ENCODE data around the gene SPAM1. TPM values are rescaled to one million over a fixed set of nuclear protein-coding genes. Genes with fewer than 3 reads are reported as not detected.

The SPAM1 gene
- total RNA-seq, 6 experiments from 2014 or later = not detected

- no peaks in the 10 kb centered on the region for H3K4me1 Mint-ChIP-seq (ENCODE audit: low read depth)
- no peaks in the 10 kb centered on the region for H3K36me3 Mint-ChIP-seq (ENCODE audit: low read depth)
- peaks cover 16% of the 10 kb centered on the region for H3K9me3 Mint-ChIP-seq
- H3K27ac Mint-ChIP-seq = no peak overlapping the region
- DNase-seq = no peak
- H3K27me3 Mint-ChIP-seq (ENCODE audit: insufficient read depth) = no peaks in the 10 kb centered on the region; the same call in 1 of the 2 replicates
- TF ChIP-seq, protein P1, sequence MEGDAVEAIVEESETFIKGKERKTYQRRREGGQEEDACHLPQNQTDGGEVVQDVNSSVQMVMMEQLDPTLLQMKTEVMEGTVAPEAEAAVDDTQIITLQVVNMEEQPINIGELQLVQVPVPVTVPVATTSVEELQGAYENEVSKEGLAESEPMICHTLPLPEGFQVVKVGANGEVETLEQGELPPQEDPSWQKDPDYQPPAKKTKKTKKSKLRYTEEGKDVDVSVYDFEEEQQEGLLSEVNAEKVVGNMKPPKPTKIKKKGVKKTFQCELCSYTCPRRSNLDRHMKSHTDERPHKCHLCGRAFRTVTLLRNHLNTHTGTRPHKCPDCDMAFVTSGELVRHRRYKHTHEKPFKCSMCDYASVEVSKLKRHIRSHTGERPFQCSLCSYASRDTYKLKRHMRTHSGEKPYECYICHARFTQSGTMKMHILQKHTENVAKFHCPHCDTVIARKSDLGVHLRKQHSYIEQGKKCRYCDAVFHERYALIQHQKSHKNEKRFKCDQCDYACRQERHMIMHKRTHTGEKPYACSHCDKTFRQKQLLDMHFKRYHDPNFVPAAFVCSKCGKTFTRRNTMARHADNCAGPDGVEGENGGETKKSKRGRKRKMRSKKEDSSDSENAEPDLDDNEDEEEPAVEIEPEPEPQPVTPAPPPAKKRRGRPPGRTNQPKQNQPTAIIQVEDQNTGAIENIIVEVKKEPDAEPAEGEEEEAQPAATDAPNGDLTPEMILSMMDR (IDR thresholded peaks at IDR 0.05) = no peak
- no peak overlapping the region for H3K4me3 Mint-ChIP-seq
These were observed 49.4 kb downstream of the SPAM1 start for GRCh38 chr7:123974326-123974908.

DNA sequence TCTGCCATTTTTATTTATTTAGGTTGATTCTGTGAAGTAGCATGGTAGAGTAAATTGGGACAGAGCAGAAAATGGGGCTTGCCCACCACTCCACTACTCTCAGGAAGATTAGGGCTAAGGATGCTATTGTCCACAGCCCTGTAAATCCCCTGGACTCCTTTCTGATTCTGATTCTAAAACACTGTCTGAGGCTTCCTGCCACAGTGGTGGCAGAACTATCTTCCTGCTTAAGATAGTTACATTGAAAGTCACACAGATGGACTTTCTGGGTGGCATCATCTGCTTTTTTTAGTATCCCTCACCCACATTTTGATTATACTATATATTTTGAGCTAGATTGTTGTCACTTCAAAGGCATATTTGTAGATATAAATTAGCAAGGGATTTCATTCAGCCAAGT is 50.0 kb downstream of the SPAM1 start:
- no peak for DNase-seq
- Mint-ChIP-seq H3K4me1 (ENCODE audit: low read depth) (no peaks in the 10 kb centered on the region), H3K4me3 (no peak overlapping the region), H3K36me3 (ENCODE audit: low read depth) (no peaks in the 10 kb centered on the region), H3K9me3 (peaks cover 16% of the 10 kb centered on the region), H3K27ac (no peak overlapping the region), H3K27me3 (ENCODE audit: insufficient read depth) (no peaks in the 10 kb centered on the region; the same call in 1 of the 2 replicates)
- TF ChIP-seq, protein P1 (IDR thresholded peaks at IDR 0.05) = no peak

- DNase-seq = no peak
- H3K27me3 Mint-ChIP-seq (ENCODE audit: insufficient read depth) = no peaks in the 10 kb centered on the region; the same call in 1 of the 2 replicates
- H3K4me3 Mint-ChIP-seq = no peak overlapping the region
- H3K4me1 Mint-ChIP-seq (ENCODE audit: low read depth) = no peaks in the 10 kb centered on the region
- TF ChIP-seq, protein P1 (IDR thresholded peaks at IDR 0.05) = no peak
- peaks cover 23% of the 10 kb centered on the region for H3K9me3 Mint-ChIP-seq
- no peaks in the 10 kb centered on the region; the same call in 1 of the 2 replicates for H3K36me3 Mint-ChIP-seq (ENCODE audit: low read depth)
- H3K27ac Mint-ChIP-seq = no peak overlapping the region
These were observed 52.0 kb downstream of the SPAM1 start for GRCh38 chr7:123977081-123977480.

DNA sequence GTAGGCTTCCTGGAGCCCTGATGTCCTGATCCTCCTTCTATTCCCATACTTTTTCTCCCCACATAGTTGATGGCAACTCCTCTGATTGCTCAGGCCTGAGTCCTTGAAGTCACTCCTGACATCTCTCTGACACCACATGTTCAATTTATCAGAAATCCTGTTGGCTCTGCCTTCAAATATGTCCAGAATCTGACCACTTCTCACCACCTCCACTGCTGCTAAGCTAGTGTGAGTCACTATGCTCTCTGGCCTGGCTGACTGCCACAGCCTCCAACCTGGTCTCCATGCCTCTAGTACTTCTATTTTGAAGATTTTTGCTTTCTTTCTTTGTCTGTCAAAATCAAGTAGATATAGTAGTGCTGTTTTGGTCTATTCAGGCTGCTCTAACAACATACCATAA is 54.8 kb downstream of the SPAM1 start:
- Mint-ChIP-seq H3K4me3 (no peak overlapping the region), H3K27me3 (ENCODE audit: insufficient read depth) (no peaks in the 10 kb centered on the region; the same call in 1 of the 2 replicates), H3K27ac (no peak overlapping the region), H3K4me1 (ENCODE audit: low read depth) (no peaks in the 10 kb centered on the region), H3K9me3 (peaks cover 23% of the 10 kb centered on the region), H3K36me3 (ENCODE audit: low read depth) (no peaks in the 10 kb centered on the region; the same call in 1 of the 2 replicates)
- no peak for DNase-seq
- TF ChIP-seq, protein P1 (IDR thresholded peaks at IDR 0.05) = no peak

- TF ChIP-seq, protein P1 (IDR thresholded peaks at IDR 0.05) = no peak
- H3K27me3 Mint-ChIP-seq (ENCODE audit: insufficient read depth) = no peaks in the 10 kb centered on the region
- no peaks in the 10 kb centered on the region for H3K4me1 Mint-ChIP-seq (ENCODE audit: low read depth)
- no peaks in the 10 kb centered on the region for H3K36me3 Mint-ChIP-seq (ENCODE audit: low read depth)
- peaks cover 13% of the 10 kb centered on the region for H3K9me3 Mint-ChIP-seq
- H3K4me3 Mint-ChIP-seq = no peak overlapping the region
- no peak overlapping the region for H3K27ac Mint-ChIP-seq
- no peak for DNase-seq
These were observed 62.4 kb downstream of the SPAM1 start for GRCh38 chr7:123987445-123987844.
